Mesenchymal stem cell (in vitro differentiated cells and primary cell): Measurements from ENCODE around the gene POM121L2.
A peak's percentile ranks its signal among the peaks of the same experiment; 100 is the strongest.

Source experiments
- DNase-seq: peaks from one replicate; pipeline ENCODE4 v3.0.0-alpha.2; 2013
- H2AFZ ChIP-seq: one replicate; pipeline ENCODE4 v1.6.1; 2013; ENCODE audit warnings: low read depth, mild to moderate bottlenecking, control low read depth, inconsistent platforms, low read length, moderate library complexity
- H2AK5ac ChIP-seq: 2 replicates; pipeline ENCODE4 v1.6.1; 2013; ENCODE audit warnings: low read length, moderate library complexity, mild to moderate bottlenecking, inconsistent platforms; ENCODE audit not compliant: severe bottlenecking
- H2BK120ac ChIP-seq: one replicate; pipeline ENCODE4 v1.6.1; 2013; ENCODE audit warnings: low read depth, mild to moderate bottlenecking, inconsistent platforms, low read length, moderate library complexity
- H2BK12ac ChIP-seq, 2 experiments: one replicate each; pipeline ENCODE4 v1.6.1; 2013; ENCODE audit warnings: inconsistent platforms in 2 of 2, low read length in 2 of 2, mild to moderate bottlenecking in 2 of 2, moderate library complexity in 2 of 2, control low read depth in 1 of 2
- H2BK15ac ChIP-seq: one replicate; pipeline ENCODE4 v1.6.1; 2013; ENCODE audit warnings: mild to moderate bottlenecking, low read depth, inconsistent platforms; ENCODE audit not compliant: poor library complexity, severe bottlenecking
- H2BK5ac ChIP-seq: 2 replicates; pipeline ENCODE4 v1.6.1; 2013; ENCODE audit warnings: low read depth, mild to moderate bottlenecking, low read length, control low read depth, inconsistent platforms; ENCODE audit not compliant: poor library complexity, severe bottlenecking
- H3K14ac ChIP-seq, 2 experiments: one replicate each; pipeline ENCODE4 v1.6.1; 2013; ENCODE audit warnings: inconsistent platforms in 2 of 2, low read length in 2 of 2, control low read depth in 1 of 2, mild to moderate bottlenecking in 1 of 2, moderate library complexity in 1 of 2
- H3K18ac ChIP-seq, 2 experiments: one replicate each; pipeline ENCODE4 v1.6.1; 2013; ENCODE audit warnings: inconsistent platforms in 2 of 2, low read length in 2 of 2, control low read depth in 1 of 2, low read depth in 1 of 2, mild to moderate bottlenecking in 1 of 2
- H3K23ac ChIP-seq, 2 experiments: one replicate each; pipeline ENCODE4 v1.6.1; 2013; ENCODE audit warnings: inconsistent platforms in 2 of 2, low read length in 2 of 2, mild to moderate bottlenecking in 2 of 2, moderate library complexity in 2 of 2, control low read depth in 1 of 2
- H3K27ac ChIP-seq: 2 replicates; pipeline ENCODE4 v1.5.1; 2013; ENCODE audit warnings: mild to moderate bottlenecking, moderate library complexity, low read length, control low read depth, inconsistent platforms; ENCODE audit not compliant: poor library complexity, severe bottlenecking
- H3K27me3 ChIP-seq, 2 experiments: 2 replicates each; pipeline versions ENCODE4 v1.6.1 to v1.7.0; 2013; ENCODE audit warnings: low read length in 2 of 2, mild to moderate bottlenecking in 2 of 2, moderate library complexity in 2 of 2, control low read depth in 1 of 2, inconsistent platforms in 1 of 2; ENCODE audit not compliant: control insufficient read depth in 1 of 2, insufficient read depth in 1 of 2
- H3K36me3 ChIP-seq, 2 experiments: 2 replicates each; pipeline versions ENCODE4 v1.6.1 to v1.7.0; 2013; ENCODE audit warnings: low read length in 2 of 2, control low read depth in 1 of 2, inconsistent platforms in 1 of 2, low read depth in 1 of 2, mild to moderate bottlenecking in 1 of 2; ENCODE audit not compliant: insufficient read depth in 2 of 2, control insufficient read depth in 1 of 2
- H3K4ac ChIP-seq, 2 experiments: one replicate each; pipeline ENCODE4 v1.6.1; 2013; ENCODE audit warnings: inconsistent platforms in 2 of 2, low read length in 2 of 2, mild to moderate bottlenecking in 2 of 2, moderate library complexity in 2 of 2, control low read depth in 1 of 2, low read depth in 1 of 2
- H3K4me1 ChIP-seq: 2 replicates; pipeline ENCODE4 v1.6.1; 2013; ENCODE audit warnings: low read depth, low read length, control low read depth; ENCODE audit not compliant: control insufficient read depth, insufficient read depth
- H3K4me2 ChIP-seq: 2 replicates; pipeline ENCODE4 v1.6.1; 2013; ENCODE audit warnings: low read length, mild to moderate bottlenecking, inconsistent platforms; ENCODE audit not compliant: poor library complexity, severe bottlenecking
- H3K4me3 ChIP-seq, 2 experiments: 2 replicates each; pipeline versions ENCODE4 v1.5.1 to v1.7.0; 2013; ENCODE audit warnings: low read length in 2 of 2, mild to moderate bottlenecking in 2 of 2, control low read depth in 1 of 2, low read depth in 1 of 2; ENCODE audit not compliant: insufficient read depth in 1 of 2
- H3K79me1 ChIP-seq: replicated peaks from 2 replicates; pipeline ENCODE4 v1.6.1; 2013; ENCODE audit warnings: mild to moderate bottlenecking, control low read depth, low read length, inconsistent platforms; ENCODE audit not compliant: poor library complexity, severe bottlenecking
- H3K9ac ChIP-seq: 2 replicates; pipeline ENCODE4 v1.7.0; 2013; ENCODE audit warnings: mild to moderate bottlenecking, low read length, moderate library complexity
- H3K9me3 ChIP-seq: 2 replicates; pipeline ENCODE4 v1.7.0; 2013; ENCODE audit warnings: mild to moderate bottlenecking, low read length; ENCODE audit not compliant: control insufficient read depth
- H4K8ac ChIP-seq: one replicate; pipeline ENCODE4 v1.6.1; 2013; ENCODE audit warnings: inconsistent platforms, mild to moderate bottlenecking, low read length, moderate library complexity
- H4K91ac ChIP-seq: one replicate; pipeline ENCODE4 v1.6.1; 2013; ENCODE audit warnings: mild to moderate bottlenecking, low read length, inconsistent platforms
- WGBS: methylation state at CpG from one replicate; pipeline ENCODE4 v1.1.7; 2013; ENCODE audit warnings: mixed read lengths; 5-methylcytosine and 5-hydroxymethylcytosine counted together

The POM121L2 gene

DNA sequence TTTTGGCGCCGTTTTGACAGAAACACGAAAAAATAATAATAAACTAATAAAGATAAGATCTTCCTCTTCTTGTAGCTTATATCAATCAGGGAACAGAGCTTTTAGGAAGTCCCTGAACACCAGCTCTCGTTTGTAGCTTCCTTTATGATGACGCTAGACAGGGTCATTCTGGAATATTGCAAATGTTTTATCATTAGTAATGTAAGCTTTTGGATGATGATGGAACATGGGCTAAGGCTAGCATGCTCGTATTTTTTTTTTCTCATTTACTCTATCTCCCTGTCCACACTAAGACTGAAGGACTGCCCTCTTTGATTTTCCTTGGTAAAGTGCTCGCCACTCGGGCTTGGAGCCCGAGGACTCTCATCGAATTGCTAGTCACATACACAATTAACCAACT is 22.1 kb upstream of the POM121L2 start:
- Histone ChIP-seq H3K23ac (no peak overlapping the region), H4K91ac (no peak overlapping the region), H2AFZ (no peak overlapping the region), H2BK15ac (no peak overlapping the region), H3K4me3 (no peak overlapping the region), H3K4me2 (no peak overlapping the region), H3K27ac (no peak overlapping the region), H3K36me3 (no peaks in the 10 kb centered on the region), H2BK5ac (no peak overlapping the region), H4K8ac (no peak overlapping the region), H2BK12ac (no peak overlapping the region), H3K4ac (no peak overlapping the region), H2AK5ac (no peak overlapping the region), H3K9me3 (no peaks in the 10 kb centered on the region), H3K4me1 (no peaks in the 10 kb centered on the region), H3K14ac (no peak overlapping the region), H3K79me1 (no peaks in the 10 kb centered on the region), H3K9ac (no peak overlapping the region), H2BK120ac (no peak overlapping the region), H3K27me3 (peaks cover 0 to 9% of the 10 kb centered on the region in 2 experiments), H3K18ac (no peak overlapping the region)
- no peak for DNase-seq
- WGBS = 92% methylated on average over 10 of the region's 10 CpGs

DNA sequence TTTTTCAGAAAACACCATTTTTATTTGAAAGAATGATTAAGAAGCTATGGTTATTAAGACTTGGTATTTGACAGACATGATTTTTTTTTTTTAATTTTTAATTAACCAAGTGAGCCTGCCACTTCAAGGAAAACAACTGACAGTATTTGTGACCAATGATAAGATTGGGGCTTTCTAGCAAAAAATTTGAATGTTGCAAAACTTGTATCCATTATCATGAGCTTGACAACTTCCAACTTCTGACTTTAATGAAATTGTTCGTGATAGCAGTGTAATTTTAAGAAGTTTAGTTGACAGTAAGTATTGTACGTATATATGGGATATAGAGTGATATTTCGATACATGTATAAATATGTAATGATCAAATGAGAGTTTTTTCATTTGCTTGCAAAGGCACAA is 21.6 kb upstream of the POM121L2 start:
- Histone ChIP-seq H3K4ac (no peak overlapping the region), H3K18ac (no peak overlapping the region), H3K23ac (no peak overlapping the region), H3K14ac (no peak overlapping the region), H3K79me1 (no peaks in the 10 kb centered on the region), H4K91ac (no peak overlapping the region), H3K36me3 (no peaks in the 10 kb centered on the region), H3K9ac (peak overlapping the region; percentile 61), H2BK12ac (no peak overlapping the region), H3K27ac (no peak overlapping the region), H2BK120ac (no peak overlapping the region), H3K4me3 (peak overlapping the region in 1 of 2 experiments; percentile 75), H3K9me3 (no peaks in the 10 kb centered on the region), H3K27me3 (peaks cover 0 to 9% of the 10 kb centered on the region in 2 experiments), H2BK15ac (no peak overlapping the region), H4K8ac (no peak overlapping the region), H2AFZ (no peak overlapping the region), H3K4me1 (no peaks in the 10 kb centered on the region), H3K4me2 (no peak overlapping the region), H2AK5ac (no peak overlapping the region), H2BK5ac (no peak overlapping the region)
- 80% methylated on average over 3 of the region's 3 CpGs for WGBS
- DNase-seq = no peak

DNA sequence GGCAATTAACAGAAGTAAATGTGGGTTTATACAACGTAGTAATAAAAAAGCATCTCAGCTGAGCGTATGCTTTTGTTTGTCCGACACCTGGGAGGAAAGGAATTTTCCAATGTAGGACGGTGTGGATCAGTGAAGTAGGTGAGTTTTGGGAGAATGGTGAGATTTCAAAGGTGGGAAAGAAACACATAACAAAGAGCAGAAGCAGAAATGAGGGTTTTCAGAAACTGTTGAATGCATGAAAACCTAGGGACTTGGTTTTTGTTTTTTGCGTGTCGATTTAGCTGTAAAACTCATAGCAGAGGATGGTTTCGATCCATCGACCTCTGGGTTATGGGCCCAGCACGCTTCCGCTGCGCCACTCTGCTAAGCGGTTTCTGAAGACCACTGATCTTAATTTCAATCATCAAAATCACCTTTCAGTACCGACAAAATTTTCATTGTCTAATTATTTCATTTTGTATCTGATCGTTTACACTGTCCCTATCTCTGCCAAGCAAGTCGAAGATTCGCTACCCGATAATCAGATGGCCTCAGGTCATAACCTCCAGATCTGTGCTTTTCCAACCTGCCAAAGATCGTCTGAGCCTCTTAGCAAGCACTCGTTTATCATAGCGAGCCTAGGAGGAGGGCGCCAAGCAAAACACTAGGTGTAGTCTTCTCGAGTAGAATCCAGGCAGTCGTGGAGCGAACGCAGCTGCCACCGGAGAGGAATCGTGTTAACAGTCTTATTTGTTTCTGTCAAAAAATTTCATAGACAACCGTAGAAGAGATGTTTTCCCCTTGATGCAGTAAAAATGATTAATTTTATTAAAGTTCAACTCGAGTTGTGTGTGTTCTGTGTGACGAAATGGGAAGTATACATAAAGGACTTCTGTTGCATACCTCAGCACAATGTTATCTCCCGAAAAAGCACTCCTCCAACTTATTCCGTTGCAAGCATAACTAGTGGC is 20.9 kb upstream of the POM121L2 start:
- Histone ChIP-seq H2AFZ (no peak overlapping the region), H3K27me3 (peaks cover 0 to 9% of the 10 kb centered on the region in 2 experiments), H2BK12ac (no peak overlapping the region), H3K36me3 (no peaks in the 10 kb centered on the region), H2AK5ac (no peak overlapping the region), H3K27ac (no peak overlapping the region), H3K4ac (no peak overlapping the region), H3K4me1 (no peaks in the 10 kb centered on the region), H2BK120ac (no peak overlapping the region), H4K8ac (no peak overlapping the region), H3K79me1 (no peaks in the 10 kb centered on the region), H3K9me3 (no peaks in the 10 kb centered on the region), H4K91ac (no peak overlapping the region), H2BK5ac (no peak overlapping the region), H3K4me3 (peak overlapping the region; percentile 44 to 75), H3K18ac (no peak overlapping the region), H2BK15ac (no peak overlapping the region), H3K4me2 (peak overlapping the region; percentile 70), H3K9ac (peak overlapping the region; percentile 61), H3K23ac (no peak overlapping the region), H3K14ac (no peak overlapping the region)
- peak; percentile 44 for DNase-seq
- 7% methylated on average over 27 of the region's 32 CpGs for WGBS

DNA sequence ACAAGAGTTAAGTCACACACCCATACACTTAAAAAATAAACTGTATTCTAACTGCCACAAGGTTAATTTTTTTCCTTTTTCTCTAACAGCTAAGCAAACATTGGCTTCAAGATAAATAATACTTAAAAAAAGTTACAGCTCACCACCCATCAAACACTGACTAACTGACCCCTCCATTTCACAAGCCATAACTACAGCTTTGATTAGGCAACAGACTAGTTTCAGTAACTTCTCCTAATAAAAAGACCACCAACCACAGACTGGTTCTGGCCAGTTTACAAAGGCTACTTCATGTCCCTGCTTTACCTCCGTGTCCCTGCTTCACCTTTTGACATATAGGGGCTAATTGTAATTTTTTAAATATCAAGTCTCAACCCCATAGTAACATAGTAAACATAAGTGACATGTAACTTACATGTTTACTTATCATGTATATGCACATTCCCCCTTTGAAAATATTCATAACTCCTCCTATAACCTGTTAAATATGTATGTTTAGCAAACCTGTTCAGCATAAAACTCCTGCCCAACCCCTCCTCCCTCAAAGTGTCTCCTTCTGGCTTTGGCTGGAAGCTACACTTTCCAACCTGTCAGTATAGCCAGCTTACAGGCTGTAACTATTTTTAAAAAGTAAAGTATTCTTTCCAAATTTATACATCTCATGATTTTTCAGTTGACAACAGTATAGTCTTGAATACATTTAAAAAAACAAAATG is 15.1 kb upstream of the POM121L2 start:
- Histone ChIP-seq H3K4me3 (no peak overlapping the region), H2AK5ac (no peak overlapping the region), H3K27ac (no peak overlapping the region), H4K91ac (no peak overlapping the region), H3K9ac (no peak overlapping the region), H2BK15ac (no peak overlapping the region), H3K23ac (no peak overlapping the region), H3K14ac (no peak overlapping the region), H3K18ac (no peak overlapping the region), H3K79me1 (no peaks in the 10 kb centered on the region), H2BK5ac (no peak overlapping the region), H3K4ac (no peak overlapping the region), H2BK12ac (no peak overlapping the region), H3K4me2 (no peak overlapping the region), H4K8ac (no peak overlapping the region), H3K36me3 (no peaks in the 10 kb centered on the region), H3K4me1 (no peaks in the 10 kb centered on the region), H3K9me3 (no peaks in the 10 kb centered on the region), H2BK120ac (no peak overlapping the region), H2AFZ (no peak overlapping the region), H3K27me3 (peaks cover 0 to 4% of the 10 kb centered on the region in 2 experiments)
- no peak for DNase-seq
- no CpG with 5 or more reads among the region's 1 CpG for WGBS
